ENCODE data around the gene CEP164.

Gene CEP164

DNA sequence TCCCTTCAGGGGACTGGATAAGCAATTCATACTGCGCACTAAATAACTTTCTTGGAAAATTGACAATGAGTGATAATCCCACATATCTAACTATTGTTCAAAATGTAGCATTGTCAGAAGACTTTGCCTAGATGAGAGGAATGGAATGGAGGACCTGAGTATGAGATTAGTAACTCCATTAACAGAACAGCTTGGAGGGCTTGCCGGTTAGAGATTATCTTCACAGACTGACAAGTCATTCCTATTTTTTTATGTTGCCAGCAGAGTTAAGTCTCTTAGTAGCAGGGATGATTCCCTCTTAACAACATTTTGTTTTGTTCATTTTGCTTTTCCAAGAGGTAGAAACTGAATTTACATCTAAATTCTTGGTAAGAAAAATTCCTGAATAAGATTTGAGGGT is 43.6 kb upstream of the CEP164 start:
- DNase-seq (ENCODE audit: low read depth in 2 of 2): no peak
- H3K4me3 ChIP-seq (replicated peaks in 1 of 2; ENCODE audit: low read depth in 2 of 2, low read length in 2 of 2): no peak overlapping the region
- TF ChIP-seq, protein P1, sequence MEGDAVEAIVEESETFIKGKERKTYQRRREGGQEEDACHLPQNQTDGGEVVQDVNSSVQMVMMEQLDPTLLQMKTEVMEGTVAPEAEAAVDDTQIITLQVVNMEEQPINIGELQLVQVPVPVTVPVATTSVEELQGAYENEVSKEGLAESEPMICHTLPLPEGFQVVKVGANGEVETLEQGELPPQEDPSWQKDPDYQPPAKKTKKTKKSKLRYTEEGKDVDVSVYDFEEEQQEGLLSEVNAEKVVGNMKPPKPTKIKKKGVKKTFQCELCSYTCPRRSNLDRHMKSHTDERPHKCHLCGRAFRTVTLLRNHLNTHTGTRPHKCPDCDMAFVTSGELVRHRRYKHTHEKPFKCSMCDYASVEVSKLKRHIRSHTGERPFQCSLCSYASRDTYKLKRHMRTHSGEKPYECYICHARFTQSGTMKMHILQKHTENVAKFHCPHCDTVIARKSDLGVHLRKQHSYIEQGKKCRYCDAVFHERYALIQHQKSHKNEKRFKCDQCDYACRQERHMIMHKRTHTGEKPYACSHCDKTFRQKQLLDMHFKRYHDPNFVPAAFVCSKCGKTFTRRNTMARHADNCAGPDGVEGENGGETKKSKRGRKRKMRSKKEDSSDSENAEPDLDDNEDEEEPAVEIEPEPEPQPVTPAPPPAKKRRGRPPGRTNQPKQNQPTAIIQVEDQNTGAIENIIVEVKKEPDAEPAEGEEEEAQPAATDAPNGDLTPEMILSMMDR (IDR thresholded peaks at IDR 0.05; ENCODE audit: low read depth, low read length): no peak

DNA sequence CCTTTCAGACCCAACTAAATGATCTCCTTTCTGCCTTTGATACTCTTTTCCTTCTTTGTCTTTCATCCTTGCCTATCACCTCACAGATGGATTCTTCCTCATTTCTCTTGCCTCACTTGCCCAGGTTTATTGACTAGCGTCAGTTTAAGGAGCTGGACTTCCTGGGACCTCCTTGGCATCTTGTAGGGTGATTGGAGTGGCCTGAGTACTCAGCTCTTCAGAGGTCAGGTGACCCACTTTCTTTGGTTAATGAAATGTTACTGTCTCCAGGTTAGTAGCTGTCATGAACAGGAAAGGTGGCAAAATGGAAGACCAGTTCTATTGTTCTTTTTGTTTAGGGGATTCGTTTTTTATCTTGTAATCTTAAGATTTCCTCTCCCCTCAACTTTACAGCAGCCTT is 41.1 kb upstream of the CEP164 start:
- no peak overlapping the region for H3K4me3 ChIP-seq (replicated peaks in 1 of 2; ENCODE audit: low read depth in 2 of 2, low read length in 2 of 2)
- TF ChIP-seq, protein P1 (IDR thresholded peaks at IDR 0.05; ENCODE audit: low read depth, low read length): no peak
- no peak for DNase-seq (ENCODE audit: low read depth in 2 of 2)

GRCh38 chr11:117287668-117288067 is 40.0 kb upstream of the CEP164 start:
- no peak overlapping the region for H3K4me3 ChIP-seq (replicated peaks in 1 of 2; ENCODE audit: low read depth in 2 of 2, low read length in 2 of 2)
- TF ChIP-seq, protein P1 (IDR thresholded peaks at IDR 0.05; ENCODE audit: low read depth, low read length): no peak
- no peak for DNase-seq (ENCODE audit: low read depth in 2 of 2)

GRCh38 chr11:117289795-117290194 is 37.9 kb upstream of the CEP164 start:
- DNase-seq (ENCODE audit: low read depth in 2 of 2): no peak
- TF ChIP-seq, protein P1 (IDR thresholded peaks at IDR 0.05; ENCODE audit: low read depth, low read length): no peak
- no peak overlapping the region for H3K4me3 ChIP-seq (replicated peaks in 1 of 2; ENCODE audit: low read depth in 2 of 2, low read length in 2 of 2)

DNA sequence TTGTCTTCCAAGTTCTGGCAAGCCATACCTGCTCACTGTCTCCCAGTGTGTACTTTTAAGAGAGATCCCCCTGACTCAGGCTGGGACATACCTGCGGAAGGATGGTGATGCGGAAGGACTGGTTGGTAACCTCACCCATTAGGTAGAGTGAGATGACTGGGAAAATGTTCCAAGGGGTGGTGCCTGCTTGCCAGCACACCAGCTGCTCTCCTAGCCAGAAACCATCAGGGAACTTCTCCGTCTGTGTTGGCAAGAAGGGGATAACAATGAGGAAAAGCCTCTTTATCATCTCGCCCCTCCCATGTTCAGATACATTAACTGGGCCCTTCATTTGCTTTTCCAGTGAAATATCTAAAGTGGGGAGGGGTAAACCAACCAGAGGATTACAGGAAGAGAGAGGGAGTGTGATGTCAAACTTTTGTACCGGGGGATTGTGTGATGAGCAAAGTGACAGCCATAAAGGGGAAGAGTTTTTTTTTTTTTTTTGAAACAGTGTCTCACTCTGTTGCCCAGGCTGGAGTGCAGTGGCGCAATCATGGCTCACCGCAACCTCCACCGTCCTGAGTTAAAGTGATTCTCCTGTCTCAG is 36.8 kb upstream of the CEP164 start, which contains the start of gene BACE1-AS:
Gene BACE1-AS, plus strand, starts transcription at position 538 of the 588 bp plus-strand sequence.
- no peak within 1 kb of the TSS for H3K4me3 ChIP-seq (replicated peaks in 1 of 2; ENCODE audit: low read depth in 2 of 2, low read length in 2 of 2)
- DNase-seq (ENCODE audit: low read depth in 2 of 2): no peak
- TF ChIP-seq, protein P1 (IDR thresholded peaks at IDR 0.05; ENCODE audit: low read depth, low read length): no peak

- no peak for DNase-seq (ENCODE audit: low read depth in 2 of 2)
- H3K4me3 ChIP-seq (replicated peaks in 1 of 2; ENCODE audit: low read depth in 2 of 2, low read length in 2 of 2): no peak overlapping the region
- TF ChIP-seq, protein P1 (IDR thresholded peaks at IDR 0.05; ENCODE audit: low read depth, low read length): no peak
Measured at GRCh38 chr11:117292616-117293015, 35.0 kb upstream of the CEP164 start.
